GM19035 (cell line): Measurements from ENCODE around the gene MTMR8.
"Not testable (repeated sequence)": the region's sequence is repeated elsewhere in the genome, so short reads cannot be mapped to it uniquely, and the experiment has no call there.

Source experiments
- ATAC-seq: cut with Tn5 transposase; IDR thresholded peaks from one replicate; pipeline ENCODE4 v1.9.1; 2021; ENCODE audit not compliant: unreplicated experiment

The MTMR8 gene

GRCh38 chrX:64394874-64395567 is at the start of gene MTMR8:
MTMR8 (minus strand) TSS chrX:64395452; CDS start chrX:64395363, 89 bp downstream.
- peak; percentile 96 for ATAC-seq

GRCh38 chrX:64439551-64439950 is 44.3 kb upstream of the MTMR8 start:
- ATAC-seq: no peak

GRCh38 chrX:64437665-64438064 is 42.4 kb upstream of the MTMR8 start:
- ATAC-seq: no peak

- no peak for ATAC-seq
These were observed 42.0 kb upstream of the MTMR8 start for GRCh38 chrX:64437218-64437617.

GRCh38 chrX:64428371-64428770 is 33.1 kb upstream of the MTMR8 start:
- ATAC-seq: no peak

GRCh38 chrX:64427787-64428186 is 32.5 kb upstream of the MTMR8 start:
- peak; percentile 95 for ATAC-seq

GRCh38 chrX:64427281-64427680 is 32.0 kb upstream of the MTMR8 start:
- peak; percentile 57 for ATAC-seq

GRCh38 chrX:64409730-64410129 is 14.5 kb upstream of the MTMR8 start:
- not testable (repeated sequence) for ATAC-seq

GRCh38 chrX:64398088-64398487 is 2.8 kb upstream of the MTMR8 start:
- no peak for ATAC-seq

GRCh38 chrX:64395568-64395929 is 297 bp upstream of the MTMR8 start:
- peak; percentile 34 for ATAC-seq

GRCh38 chrX:64394059-64394873 is 986 bp downstream of the MTMR8 start:
- peak; percentile 27 for ATAC-seq

- no peak for ATAC-seq
These were observed 5.8 kb downstream of the MTMR8 start for GRCh38 chrX:64389489-64389888.

- not testable (repeated sequence) for ATAC-seq
These were observed 14.5 kb downstream of the MTMR8 start for GRCh38 chrX:64380789-64381188.

GRCh38 chrX:64379924-64380323 is 15.3 kb downstream of the MTMR8 start:
- no peak for ATAC-seq

GRCh38 chrX:64377753-64378152 is 17.5 kb downstream of the MTMR8 start:
- ATAC-seq: no peak

GRCh38 chrX:64352081-64352480 is 43.2 kb downstream of the MTMR8 start:
- no peak for ATAC-seq

- no peak for ATAC-seq
These were observed 44.7 kb downstream of the MTMR8 start for GRCh38 chrX:64350521-64350920.

- no peak for ATAC-seq
These were observed 45.2 kb downstream of the MTMR8 start for GRCh38 chrX:64350047-64350446.

GRCh38 chrX:64342811-64343210 is 52.4 kb downstream of the MTMR8 start:
- ATAC-seq: no peak

GRCh38 chrX:64338296-64338695 is 57.0 kb downstream of the MTMR8 start:
- no peak for ATAC-seq

- no peak for ATAC-seq
These were observed 60.8 kb downstream of the MTMR8 start for GRCh38 chrX:64334467-64334866.

GRCh38 chrX:64330284-64330683 is 65.0 kb downstream of the MTMR8 start:
- ATAC-seq: no peak
